Renal cortical epithelial cell (primary cell): Measurements from ENCODE around the gene SORCS2. TPM values are rescaled to one million over a fixed set of nuclear protein-coding genes. Genes with fewer than 3 reads are reported as not detected.

Experiments
- DNase-seq: peaks from one replicate; pipeline ENCODE4 v3.0.0-alpha.2; 2011; ENCODE audit warnings: low read depth
- total RNA-seq: library from RNA; depleted of rRNA; stranded (reverse); fragments of >200 nt; gene quantifications from 2 replicates; pipeline ENCODE4 v1.2.3, GENCODE V29; 2014

The SORCS2 gene
- total RNA-seq, 1 donor from 2014 or later: 11.0 TPM

GRCh38 chr4:7186031-7186430, 6.3 kb upstream of the SORCS2 start:
- DNase-seq: no peak

GRCh38 chr4:7186516-7187167, 5.7 kb upstream of the SORCS2 start:
- DNase-seq: no peak

- no peak for DNase-seq
These were observed 5.2 kb upstream of the SORCS2 start for GRCh38 chr4:7187168-7187535.

DNA sequence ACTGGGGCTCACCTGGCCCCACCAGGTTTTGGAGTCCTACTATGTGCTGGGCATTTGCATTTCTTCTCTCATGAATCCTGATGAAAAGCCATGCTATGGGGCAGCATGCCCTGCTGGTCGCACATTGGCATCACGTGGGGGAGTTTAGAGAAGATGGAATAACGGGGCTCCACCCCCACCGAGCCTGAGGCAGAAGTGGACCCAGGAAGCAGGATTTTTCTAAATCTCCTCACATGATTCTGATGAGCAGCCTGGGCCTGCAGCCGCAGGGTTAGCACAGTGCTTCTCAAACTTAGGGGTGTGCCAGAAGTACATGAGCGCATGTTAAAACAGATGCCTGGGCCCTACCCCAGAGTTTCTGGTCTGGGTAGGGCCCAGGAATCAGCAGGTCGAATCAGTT, 4.6 kb upstream of the SORCS2 start:
- DNase-seq: no peak

- DNase-seq: no peak
These were observed 3.3 kb upstream of the SORCS2 start for GRCh38 chr4:7189066-7189465.

GRCh38 chr4:7189475-7190277, 2.7 kb upstream of the SORCS2 start:
- DNase-seq: no peak

GRCh38 chr4:7190278-7190594, 2.1 kb upstream of the SORCS2 start:
- DNase-seq: no peak

GRCh38 chr4:7190691-7191545, 1.4 kb upstream of the SORCS2 start:
- no peak for DNase-seq

GRCh38 chr4:7191546-7192251, 639 bp upstream of the SORCS2 start:
- no peak for DNase-seq

- DNase-seq: no peak
These were observed 956 bp downstream of the SORCS2 start for GRCh38 chr4:7193030-7193958.

- DNase-seq: no peak
These were observed 2.2 kb downstream of the SORCS2 start for GRCh38 chr4:7194251-7195140.

DNA sequence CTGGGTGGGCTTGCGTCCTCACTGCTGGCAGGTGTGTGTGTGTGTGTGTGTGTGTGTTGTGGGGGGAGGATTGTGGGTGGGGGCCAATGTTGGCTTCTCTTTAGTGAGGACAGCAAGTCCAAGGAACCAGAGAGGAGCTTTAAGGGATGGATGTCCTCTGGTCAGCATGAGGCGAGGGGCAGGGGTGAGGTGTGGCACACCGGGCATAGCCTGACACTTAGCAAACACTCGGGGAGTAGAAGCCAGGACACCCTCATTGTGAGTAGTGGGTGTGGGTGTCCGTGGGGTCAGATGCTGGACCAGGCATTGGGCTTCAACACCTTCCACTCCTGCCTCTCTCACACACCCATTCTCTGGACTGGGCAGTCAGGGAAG, 2.8 kb downstream of the SORCS2 start:
- DNase-seq: no peak

GRCh38 chr4:7195546-7196287, 3.4 kb downstream of the SORCS2 start:
- no peak for DNase-seq

GRCh38 chr4:7196288-7196651, 3.9 kb downstream of the SORCS2 start:
- peak; percentile 30 for DNase-seq

- DNase-seq: no peak
These were observed 4.4 kb downstream of the SORCS2 start for GRCh38 chr4:7196736-7197135.

DNA sequence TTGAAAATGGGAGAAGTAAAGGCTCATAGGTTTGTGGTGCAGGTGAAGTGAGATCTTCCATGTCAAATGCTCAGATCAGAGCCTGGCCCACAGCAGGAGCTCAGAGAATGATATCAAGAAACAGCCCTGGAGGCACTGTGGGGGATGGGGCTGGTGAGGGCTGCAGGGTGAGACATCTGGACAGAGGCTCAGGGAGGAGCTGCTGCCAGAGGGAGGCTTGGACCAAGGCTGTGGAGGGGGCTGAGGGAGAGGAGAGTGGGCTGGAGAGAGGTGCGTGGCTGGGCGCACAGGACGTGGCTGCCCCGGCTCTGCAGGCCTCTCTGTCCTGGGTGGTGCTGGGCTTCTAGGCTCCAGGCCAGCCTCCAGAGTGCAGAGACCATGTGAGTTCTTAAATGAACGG, 5.6 kb downstream of the SORCS2 start:
- no peak for DNase-seq

DNA sequence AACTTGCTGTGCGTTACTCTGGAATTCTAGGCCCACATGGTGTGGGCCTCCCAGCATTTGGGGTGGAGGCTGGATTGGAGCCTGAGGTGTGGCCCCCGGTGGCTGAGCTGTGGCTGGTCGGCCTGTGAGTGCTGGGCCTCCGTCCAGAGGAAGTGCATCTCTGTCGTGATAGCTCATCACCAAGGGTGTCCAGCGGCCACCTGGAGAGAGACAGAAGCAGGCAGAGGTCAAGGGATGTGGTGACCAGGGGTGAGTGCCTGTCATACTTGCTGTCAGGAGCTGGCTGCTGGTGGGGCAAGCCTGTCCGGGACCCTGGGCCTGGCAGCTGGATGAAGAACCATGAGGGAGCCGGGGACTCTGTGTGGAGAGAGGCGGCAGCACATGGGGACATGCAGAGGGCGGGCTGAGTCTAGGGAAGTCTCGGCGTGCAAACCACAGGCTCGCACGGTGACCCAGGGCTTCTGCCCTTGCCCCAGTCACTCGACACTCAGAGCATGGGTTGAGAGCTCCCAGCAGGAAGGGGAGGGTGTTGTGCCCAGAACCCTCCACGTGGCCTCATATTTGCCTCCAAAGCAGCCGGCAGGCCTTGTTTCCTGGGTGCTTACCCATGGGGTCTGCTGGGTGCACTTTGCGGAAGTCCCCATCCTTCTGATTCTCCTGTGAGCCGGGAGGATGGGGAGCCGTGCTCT, 6.2 kb downstream of the SORCS2 start:
- no peak for DNase-seq

GRCh38 chr4:7199129-7199725, 6.9 kb downstream of the SORCS2 start:
- DNase-seq: no peak
